Activated CD4-positive, alpha-beta T cell treated with anti-CD3 and anti-CD28 coated beads for 48 hours (primary cell): ENCODE measurements around the gene C9orf50.
"Not testable (repeated sequence)": the region's sequence is repeated elsewhere in the genome, so short reads cannot be mapped to it uniquely, and the experiment has no call there.

Experiments
- DNase-seq: peaks from one replicate; pipeline ENCODE4 v3.0.0-alpha.2; 2020

The C9orf50 gene

DNA sequence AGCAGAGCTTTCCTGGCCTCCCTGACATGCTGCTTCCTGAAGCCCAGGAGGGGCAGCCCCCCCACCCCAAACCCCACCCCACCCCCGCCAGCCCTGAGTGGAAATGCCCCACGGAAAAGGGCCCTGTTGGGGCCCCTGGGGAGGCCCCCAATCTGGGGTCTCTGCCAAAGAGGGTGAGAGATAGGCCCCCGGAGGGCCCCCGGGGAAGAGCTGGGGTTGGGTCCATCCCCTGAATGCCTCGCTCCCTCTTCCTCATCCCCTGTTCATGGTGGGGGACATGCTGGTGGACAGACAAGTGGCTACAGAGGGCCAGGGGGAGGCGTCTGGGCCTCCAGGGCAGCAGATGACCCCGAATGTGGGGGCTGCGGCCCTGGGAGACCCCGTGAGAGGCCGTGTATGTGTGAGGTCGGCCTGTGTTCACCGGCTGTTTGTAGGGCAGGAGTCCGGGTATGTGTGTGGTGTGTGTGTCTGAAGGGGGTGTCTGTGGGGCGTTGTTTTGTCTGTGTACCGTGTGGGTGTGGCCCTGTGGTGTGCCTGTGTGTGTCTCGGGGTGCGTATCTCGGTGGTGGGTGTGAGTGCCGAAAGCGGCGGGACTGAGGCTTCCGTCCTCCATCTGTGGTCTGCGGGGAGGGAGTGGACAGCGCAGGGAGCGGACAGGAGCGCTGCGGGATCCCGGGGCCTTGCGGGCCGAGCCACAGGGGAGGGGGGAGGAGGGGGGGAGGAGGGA is 11.3 kb downstream of the C9orf50 start:
- peak; percentile 40 for DNase-seq

DNA sequence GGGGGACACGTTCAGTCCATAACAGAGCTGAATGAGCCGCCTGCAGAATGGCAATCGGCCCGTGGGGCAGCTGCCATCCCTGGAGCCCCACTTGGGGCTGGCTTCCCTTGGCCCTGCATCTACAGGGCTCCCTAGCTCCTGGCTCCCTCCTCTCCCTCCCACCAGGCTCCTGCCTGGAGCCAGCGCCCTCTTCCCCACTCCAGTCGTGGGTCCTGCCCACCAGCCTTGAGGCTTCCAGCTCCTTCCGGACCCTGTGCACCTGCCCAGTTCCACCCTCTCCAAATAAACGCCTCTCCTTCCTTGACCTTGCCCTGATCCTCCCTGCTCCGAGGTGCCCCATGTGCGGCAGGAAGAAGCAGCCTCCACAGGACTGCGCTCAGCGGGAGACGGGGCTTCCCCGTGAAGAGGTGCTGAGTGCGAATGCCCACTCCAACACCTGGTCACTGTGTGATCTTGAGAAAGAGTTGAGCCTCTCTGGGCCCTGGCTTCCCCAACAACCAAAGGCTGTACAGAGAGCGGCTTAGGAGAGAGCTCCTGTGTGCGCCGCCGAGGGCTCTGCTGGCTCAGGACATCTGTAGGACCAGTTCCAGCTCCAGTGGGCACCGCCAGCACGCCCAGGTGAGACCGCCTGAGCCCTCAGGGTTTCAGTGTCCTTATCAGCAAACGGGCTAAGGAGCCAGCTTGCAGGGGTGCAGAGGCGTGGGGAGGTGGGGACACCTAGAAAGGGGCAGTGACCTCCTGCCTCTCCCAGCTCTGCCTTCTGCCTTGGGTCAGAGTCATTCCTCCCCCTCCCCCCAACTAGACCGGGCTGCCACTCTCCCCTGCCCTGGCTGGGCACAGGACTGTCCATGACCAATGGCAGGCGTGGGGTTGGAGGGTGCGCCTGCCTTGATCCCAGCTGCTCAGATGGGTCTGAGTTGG is 12.1 kb downstream of the C9orf50 start:
- no peak for DNase-seq

DNA sequence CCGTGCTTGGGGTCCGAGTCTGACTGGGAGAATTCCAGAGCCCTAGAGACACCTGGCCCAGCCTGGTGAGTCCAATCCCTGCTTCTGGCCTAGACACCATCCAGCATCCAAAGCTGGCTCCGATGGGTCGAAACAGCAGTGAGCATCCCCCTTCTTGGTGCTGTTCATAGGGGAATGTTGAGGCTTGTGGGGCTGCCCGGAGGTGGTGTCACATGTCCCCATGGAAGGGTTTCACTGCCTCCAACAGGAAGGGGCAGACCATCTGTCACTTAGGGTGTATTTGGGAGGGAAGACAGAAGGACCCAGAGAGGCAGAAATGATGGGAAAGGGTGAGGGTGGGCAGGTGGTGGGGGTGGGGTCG is 13.9 kb downstream of the C9orf50 start:
- no peak for DNase-seq

DNA sequence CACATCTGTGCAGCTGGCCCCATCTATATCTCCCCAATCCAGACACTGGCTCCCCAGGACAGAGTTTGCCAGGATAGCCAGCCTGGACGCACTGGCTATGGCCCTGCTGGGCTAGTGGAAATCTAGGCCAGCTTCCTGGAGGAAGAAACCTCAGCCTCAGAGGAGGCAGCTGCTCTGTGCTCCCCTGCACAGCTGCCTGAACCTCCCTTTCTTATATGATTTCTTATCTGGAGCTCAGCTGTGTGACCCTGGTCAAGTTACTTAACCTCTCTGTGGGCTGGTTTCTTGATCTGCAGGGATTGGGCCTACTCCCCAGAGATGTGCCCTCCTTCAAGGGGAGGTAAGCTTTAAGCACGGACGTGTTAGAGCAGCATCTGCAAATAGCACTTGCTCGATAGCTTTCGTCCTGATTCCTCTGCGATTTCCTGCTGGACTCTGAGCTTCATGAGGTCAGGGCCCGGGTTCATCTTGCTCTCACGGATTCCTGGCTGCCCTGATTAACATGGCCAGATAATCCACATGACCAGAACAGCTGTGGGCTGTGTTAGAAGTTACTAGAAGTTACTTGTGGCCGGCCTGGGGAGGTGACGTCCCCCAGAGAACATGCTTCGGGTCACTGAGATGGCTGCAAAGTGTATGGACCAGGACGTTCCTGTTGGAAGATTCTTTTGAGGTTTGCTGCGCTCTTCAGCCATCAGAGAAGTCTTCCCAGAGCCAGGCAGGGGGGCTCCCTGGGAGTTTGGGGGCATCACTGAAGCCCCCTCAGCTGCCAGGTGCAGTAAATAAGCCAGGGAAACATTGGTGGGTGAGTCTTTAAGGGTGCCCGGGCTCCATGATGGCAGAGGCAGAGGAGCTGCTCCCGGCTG is 14.5 kb downstream of the C9orf50 start:
- no peak for DNase-seq

DNA sequence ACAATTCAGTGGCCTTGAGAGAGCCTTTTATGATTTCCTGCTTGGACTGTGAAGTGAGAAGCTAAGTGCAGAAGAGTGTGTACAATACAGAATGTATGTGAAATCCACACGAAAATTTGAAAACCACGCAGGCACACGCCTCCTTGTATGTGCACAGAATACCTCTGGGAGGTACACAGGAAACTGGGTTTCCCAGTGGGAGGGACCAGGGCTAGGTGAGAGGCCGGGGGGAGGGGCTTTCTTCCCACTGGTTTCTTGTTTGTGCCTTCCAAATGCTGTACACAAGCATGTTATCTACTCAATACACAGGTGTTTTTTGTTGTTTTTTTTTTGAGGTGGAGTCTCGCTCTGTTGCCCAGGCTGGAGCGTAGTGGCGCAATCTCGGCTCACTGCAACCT is 16.1 kb downstream of the C9orf50 start:
- no peak for DNase-seq

DNA sequence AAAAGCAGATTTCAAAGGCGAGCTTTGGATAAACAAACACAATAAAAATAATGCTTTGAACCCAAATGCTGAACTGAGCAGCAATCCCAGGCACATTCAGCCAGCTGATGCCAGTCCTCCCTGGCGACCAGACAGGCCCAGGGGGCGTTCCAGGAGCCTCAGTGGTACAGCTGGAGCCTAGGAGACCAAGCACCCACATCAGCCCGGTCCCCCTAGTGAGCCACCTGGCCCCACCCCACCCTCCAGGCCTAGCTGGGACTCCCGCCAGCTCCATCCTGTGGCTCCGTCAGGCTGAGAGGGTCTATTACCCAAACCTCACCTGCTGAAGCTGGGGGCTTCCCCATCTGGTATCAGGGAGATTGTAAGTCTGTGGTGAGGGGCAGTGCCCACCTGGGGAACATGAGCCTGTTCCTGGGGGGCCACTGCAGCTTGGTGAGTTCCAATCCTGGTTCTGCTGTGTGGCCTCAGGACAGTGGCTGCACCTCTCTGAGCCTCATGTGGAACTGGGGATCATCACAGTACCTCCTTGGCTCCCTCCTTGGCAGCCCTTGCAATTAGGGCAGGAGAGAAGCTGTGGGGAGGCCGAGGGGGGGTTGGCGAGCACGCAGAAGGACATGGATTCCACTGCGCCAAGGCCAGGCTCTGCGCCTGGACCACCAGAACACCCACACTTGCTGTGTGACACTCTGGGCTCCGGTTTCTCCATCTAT is 16.7 kb downstream of the C9orf50 start:
- DNase-seq: no peak

DNA sequence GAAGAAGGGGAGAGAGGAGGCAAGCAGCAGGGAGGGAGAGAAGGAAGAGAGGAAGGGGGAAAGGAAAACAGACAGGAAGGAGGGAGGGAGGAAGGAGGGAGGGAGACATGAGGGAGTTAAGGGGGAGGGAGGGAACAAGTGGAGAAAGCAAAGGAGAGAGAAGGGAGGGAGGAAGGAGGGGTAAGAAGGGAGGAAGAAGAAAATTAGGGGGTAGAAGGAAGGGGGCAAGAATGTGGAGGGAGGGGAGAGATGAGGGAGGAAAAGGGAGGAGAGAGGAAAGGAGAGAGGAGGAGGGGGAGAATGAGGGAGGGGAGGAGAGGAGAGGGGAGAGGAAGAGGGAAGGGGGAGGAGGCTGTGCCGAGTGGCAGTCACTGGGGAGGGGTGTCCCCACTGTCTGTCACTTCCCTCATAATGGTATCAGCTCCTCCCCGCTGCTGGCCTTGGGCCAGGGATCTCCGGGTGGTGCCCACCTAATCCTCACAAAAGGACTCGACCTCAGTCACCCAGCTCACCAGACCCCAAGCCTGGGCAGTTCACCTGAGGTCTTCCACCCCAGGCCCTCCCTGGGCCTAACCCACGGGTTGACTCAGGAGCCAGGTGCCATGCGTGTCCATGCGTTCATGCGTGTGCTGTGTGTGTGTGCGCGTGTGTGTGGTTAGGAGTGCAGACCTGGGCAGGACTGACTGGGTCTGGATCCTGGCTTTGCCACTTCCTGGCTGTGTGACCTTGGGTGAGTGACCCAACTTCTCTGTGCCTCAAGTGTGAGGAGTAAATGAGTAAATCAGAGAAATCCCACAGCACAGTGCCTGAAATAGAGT is 18.1 kb downstream of the C9orf50 start:
- DNase-seq: no peak

DNA sequence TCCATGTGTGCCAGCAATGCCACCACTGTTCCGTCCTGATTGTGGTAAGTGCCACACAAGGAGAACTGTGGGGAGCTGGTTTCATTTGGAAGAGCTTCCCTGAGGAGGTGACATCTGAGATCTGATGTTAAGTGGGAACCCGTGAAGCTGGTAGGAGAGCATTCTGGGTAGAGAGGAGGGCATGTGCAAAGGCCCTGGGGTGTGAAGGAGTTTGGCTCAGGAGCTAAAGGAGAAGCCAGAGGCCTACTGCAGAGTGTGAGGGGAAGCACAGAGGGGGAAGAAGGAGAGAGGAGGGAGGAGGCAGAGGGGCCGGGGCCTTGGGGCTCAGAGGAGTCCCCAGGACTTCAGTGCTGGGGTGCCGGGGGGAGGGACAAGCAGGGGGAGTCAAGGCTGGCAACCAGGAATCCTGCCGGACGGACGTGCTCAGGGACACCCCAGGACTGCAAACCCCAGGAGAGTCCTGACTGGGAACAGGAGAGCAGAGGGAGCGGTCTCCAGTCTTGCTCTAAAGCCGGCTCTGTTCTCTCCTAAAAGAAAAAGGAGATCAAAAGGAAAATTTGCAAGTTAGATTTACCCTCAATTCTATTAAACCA is 19.7 kb downstream of the C9orf50 start:
- DNase-seq: no peak

DNA sequence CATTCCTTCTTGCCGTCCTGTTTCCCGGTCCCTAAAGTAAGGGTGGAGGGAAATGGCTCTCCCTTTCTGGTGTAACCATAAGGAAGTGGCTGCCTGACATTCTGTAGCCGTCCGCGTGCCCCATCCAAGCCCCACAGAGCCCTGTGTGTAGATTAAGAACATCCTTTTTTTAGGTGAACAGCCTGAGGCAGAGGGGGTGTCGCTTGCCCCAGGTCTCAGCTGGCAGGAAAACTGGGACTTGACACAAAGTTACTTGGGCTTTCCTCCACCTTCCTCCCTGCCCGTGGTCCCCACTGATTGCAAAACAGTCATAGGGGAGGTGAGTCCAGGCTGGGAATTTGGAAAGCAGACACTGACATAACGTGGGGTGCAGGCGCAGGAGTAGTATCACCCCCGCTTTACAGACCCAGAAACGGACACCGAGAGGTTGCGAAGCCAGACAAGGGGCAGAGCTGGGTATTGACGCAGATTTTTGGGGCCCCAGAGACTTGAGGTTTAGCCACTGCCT is 22.8 kb downstream of the C9orf50 start:
- no peak for DNase-seq

DNA sequence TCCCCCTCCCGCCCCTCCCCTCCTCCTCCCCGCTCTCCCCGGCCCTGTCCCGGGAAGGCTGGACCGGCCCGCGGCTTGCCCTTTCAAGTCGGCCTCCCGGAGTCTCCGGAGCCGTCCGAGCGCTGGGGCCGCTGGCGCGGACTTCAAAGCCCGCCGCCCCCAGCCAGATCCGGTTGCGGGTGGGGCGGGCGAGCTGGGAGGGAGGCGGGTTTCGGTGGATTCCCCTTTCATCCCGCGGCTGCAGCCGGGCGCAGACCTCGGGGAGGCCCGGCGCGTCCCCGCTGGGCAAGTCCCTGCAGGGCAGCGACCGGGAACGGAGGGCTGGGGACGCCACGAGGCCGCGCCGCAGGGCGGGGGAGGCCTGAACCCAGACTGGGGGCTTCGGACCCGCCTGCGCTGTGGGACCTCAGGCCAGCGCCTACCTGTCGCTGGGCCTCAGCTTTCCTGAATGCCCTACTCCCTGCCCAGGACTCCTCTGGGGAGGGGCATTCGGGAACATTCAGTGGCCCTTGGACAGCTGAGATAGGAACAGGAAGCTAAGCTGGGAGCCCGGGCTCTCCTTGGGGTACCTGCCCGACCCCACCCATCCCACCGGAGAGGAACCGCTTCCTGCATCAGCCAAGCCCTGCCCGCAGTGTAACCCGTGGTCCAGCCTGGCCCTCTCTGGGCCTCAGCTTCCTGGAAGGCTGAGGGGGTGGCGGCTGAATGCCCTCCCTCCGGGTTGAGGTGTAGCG is 23.4 kb downstream of the C9orf50 start:
- DNase-seq: no peak

DNA sequence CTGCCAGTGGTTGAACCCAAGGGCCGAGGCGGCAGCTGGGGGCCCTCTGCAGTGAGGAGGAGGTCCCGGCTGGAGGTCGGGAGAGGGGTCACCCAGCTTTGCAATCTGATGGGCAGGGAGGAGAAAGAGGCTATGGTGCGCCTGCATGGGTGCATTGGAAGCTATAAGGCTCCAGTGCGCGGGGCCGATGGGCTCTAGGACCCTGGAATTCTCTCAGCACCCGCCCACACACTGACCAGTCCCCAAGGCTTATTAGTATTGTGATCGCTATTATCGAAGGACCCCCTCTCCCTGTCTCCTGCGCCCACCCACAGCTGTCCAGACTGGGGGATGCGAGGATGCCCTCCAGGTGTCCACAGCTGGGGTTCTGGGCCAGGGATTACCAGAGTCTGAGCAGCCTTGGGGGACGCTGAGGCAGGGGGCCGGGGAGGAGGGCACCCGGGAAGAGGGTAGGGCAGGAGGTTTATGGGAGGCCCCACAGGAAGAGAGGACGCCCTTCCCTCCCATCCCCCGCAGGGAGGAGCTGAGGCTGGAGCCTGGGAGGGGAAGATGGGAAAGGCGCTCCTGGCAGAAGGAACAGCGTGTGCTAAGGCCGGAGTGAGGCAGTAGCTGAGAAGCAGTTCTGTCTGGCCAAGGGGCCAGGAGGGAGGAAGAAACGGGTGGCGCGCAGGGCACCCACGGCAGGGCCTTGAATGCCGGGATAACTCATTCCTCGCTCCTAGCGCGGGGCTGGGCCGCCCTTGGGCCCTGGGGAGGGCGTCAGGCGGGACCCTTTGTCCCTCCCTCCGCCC is 24.2 kb downstream of the C9orf50 start:
- DNase-seq: no peak

DNA sequence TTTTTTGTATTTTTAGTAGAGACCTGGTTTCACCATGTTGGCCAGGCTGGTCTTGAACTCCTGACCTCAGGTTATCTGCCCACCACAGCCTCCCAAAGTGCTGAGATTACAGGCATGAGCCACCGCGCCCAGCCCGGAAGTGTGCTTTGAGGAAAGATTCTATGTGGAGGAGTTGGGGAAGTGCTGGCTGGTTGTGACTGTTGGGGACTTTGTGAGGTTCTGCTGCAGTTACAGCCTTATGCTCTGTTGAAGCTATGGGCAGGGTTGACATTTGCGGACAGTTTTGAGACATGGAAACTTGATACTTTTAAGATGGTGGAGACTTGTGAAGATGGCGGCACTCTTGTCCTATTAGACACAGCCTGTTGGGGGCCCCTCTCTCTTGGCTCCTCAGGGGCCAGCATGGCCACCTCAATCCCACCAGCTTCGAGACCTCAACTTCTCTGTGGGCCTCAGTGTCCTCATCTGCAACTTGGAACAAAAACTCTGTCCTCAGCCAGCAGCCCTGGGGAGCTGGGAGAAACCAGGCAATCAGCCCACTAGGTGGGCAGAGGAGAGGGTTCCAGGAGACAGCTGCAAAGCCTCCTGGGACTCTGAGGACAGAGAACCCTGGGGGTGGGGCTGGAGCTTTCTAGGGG is 24.9 kb downstream of the C9orf50 start:
- no peak for DNase-seq

DNA sequence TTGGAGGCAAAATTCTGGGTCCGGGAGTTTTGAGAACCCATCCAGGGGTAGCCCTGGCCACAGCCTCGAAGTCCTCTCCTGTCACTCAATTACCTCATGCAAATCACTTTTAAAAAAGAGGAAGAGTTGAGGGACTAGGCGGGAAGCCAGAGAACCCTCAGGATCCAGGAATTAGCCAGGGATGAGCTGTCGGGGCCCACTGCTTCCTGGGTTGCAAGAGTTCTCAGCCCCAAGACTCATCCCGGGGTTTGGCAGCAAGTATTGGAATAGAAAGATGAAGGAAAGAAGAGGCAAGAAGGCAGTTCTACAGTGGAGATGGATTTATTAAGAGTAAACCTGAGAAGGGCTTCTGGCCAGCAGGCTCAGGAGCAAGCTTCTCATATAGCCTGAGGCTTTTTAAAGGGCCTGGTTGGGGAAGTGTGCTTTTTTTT is 25.6 kb downstream of the C9orf50 start:
- no peak for DNase-seq

DNA sequence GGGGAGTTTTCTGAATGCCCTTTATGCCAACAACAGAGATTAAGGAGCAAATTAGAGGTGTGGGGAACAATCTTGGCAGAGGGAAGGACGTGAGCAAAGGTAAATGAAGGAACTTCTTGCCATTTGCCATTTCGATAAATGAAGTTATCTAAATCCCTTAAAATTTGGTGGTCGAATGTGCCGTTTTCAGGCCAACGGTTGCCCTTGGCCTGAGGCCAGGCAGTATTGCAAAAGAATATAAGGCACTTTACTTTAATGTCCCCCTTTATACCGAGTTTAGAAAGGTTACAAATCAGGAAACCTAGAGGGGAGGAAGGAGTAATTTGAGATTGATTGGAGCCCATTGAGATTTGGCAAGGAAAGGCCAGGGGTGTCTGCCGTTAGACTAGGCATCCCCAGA is 26.3 kb downstream of the C9orf50 start:
- DNase-seq: no peak

DNA sequence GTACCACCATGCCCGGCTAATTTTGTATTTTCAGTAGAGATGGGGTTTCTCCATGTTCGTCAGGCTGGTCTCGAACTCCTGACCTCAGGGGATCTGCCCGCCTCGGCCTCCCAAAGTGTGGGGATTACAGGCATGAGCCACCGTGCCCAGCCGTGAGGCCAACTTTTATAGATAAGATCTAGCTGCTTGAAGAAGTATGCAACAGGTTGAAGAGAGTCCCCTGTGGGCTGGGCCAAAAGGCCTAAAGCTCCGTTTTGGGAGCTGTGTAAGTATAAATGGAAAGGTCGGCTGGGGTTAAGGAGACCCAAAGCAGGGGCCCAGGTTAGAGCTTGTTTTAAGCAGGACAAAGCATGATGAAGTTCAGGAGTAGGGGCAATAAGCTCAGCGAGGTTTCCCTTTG is 28.1 kb downstream of the C9orf50 start:
- not testable (repeated sequence) for DNase-seq

DNA sequence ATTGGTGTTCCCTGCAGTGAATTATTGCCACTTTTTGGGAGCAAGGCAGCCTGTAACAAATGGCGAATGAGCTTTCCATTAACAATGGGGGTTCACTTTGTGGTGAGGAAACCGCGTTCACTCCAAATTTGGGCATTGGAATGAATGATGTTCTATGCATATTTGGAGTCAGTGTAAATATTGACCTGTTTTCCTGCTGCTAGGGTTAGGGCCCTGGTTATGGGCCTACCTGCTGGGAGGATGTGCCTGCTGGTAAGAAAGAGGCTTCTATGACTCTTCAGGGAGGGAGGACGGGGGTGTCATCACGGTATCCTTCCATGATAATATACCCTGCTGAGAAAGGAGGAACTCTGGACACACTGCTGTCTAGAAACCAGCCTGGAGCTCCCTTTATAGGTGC is 29.0 kb downstream of the C9orf50 start:
- no peak for DNase-seq

DNA sequence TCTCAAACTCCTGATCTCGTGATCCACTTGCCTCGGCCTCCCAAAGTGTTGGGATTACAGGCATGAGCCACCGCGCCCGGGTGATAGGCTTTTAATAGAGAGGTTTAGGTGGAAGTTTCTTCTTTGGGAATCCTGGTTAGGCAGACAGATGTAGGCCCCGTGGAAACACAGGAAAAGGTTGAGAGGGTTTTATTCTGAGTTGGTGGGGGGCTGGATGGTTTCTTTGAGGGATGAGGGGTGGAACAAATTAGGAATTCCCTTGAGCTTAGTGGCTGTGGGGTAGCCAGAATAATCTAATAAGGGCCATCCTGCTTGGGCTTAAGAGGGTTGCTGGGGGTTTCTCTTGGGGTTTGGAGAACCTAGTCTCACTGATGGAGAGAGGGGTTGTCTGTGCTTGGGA is 30.4 kb downstream of the C9orf50 start:
- DNase-seq: no peak

DNA sequence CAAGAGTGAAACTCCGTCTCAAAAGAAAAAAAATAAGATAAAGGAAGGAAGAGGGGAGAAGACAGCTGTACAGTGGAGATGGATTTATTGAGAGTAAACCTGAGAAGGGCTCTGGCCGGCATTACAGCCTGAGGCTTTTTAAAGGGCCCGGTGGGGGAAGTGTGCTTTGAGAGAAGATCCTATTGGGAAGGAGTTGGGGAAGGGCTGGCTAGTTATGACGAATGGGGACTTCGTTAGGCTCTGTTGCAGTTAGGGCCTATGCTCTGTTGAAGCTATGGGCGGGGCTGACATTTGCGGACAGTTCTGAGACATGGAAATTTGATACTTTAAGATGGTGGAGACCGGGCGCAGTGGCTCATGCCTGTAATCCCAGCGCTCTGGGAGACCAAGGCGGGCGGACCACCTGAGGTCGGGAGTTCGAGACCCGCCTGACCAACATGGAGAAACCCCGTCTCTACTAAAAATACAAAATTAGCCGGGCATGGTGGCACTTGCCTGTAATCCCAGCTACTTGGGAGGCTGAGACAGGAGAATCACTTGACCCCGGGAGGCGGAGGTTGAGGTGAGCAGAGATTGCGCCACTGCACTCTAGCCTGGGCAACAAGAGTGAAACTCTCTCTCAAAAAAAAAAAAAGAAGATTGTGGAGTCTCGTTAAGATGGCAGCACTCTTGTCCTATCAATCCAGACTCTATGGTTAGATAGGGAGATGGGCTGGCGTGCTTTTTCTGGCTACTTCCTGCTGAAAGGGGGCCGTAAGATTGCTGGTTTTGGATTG is 33.2 kb downstream of the C9orf50 start:
- DNase-seq: no peak
